ENCODE measurements around the gene PERCC1.

DNA sequence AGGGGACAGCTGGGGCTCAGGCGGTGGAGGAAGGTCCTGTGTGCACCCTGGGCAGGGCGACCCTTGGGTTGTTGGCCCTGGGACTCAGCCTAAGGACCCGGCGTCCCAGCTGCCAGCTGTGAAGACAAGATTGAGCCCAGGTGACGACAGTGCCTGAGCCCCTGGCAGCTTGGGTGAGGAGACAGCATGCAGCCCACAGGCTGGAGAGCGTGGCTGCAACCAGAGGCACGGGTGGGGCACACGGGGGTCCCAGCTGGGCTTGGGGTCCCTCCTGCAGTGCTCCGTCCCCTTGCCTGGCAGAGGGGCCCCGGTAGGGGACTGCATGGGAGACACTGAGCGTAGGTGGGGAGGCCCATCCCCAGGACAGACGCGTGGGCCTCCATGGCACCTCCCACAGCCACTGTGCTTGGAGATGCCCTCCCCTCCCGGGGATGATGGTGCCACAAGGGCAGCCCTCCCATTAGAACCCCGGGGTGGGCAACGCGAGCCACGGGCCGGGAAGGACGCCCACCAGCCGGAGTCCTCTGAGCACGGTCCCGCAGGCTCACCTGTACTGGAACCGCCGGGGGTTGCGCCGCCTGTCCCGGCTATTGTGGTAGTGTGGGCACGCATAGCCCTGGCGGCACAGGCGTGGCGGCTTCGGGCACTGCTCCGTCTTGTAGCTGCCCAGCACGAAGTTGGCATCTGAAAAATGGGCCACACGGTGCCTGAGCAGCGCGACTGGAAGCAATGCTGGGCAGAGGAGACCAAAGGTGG, 31.9 kb upstream of the PERCC1 start:
- TF ChIP-seq POLR2A (IDR thresholded peaks at IDR 0.05) = no peak
- TF ChIP-seq, protein P1, sequence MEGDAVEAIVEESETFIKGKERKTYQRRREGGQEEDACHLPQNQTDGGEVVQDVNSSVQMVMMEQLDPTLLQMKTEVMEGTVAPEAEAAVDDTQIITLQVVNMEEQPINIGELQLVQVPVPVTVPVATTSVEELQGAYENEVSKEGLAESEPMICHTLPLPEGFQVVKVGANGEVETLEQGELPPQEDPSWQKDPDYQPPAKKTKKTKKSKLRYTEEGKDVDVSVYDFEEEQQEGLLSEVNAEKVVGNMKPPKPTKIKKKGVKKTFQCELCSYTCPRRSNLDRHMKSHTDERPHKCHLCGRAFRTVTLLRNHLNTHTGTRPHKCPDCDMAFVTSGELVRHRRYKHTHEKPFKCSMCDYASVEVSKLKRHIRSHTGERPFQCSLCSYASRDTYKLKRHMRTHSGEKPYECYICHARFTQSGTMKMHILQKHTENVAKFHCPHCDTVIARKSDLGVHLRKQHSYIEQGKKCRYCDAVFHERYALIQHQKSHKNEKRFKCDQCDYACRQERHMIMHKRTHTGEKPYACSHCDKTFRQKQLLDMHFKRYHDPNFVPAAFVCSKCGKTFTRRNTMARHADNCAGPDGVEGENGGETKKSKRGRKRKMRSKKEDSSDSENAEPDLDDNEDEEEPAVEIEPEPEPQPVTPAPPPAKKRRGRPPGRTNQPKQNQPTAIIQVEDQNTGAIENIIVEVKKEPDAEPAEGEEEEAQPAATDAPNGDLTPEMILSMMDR (IDR thresholded peaks at IDR 0.05) = no peak
